ENCODE data around the gene C5orf15. TPM values are rescaled to one million over a fixed set of nuclear protein-coding genes. Genes with fewer than 3 reads are reported as not detected.
"Not testable (repeated sequence)": the region's sequence is repeated elsewhere in the genome, so short reads cannot be mapped to it uniquely, and the experiment has no call there.

The C5orf15 gene
- total RNA-seq, 3 donors from 2014 or later = 40.6 to 68.9 (median 41.0) TPM

GRCh38 chr5:133962131-133962530 lies 6.3 kb downstream of the C5orf15 start:
- no peaks in the 10 kb centered on the region for H3K27me3 ChIP-seq
- no peaks in the 10 kb centered on the region for H3K36me3 ChIP-seq
- no peak overlapping the region for H3K27ac ChIP-seq
- DNase-seq (ENCODE audit: low spot score in 2 of 2) = no peak
- intact Hi-C loops (cut with DNase I; ENCODE audit: low total_unique reads) = no loop called here
- no peak overlapping the region for H3K4me3 ChIP-seq
- H3K4me1 ChIP-seq = no peaks in the 10 kb centered on the region
- TF ChIP-seq, protein P1, sequence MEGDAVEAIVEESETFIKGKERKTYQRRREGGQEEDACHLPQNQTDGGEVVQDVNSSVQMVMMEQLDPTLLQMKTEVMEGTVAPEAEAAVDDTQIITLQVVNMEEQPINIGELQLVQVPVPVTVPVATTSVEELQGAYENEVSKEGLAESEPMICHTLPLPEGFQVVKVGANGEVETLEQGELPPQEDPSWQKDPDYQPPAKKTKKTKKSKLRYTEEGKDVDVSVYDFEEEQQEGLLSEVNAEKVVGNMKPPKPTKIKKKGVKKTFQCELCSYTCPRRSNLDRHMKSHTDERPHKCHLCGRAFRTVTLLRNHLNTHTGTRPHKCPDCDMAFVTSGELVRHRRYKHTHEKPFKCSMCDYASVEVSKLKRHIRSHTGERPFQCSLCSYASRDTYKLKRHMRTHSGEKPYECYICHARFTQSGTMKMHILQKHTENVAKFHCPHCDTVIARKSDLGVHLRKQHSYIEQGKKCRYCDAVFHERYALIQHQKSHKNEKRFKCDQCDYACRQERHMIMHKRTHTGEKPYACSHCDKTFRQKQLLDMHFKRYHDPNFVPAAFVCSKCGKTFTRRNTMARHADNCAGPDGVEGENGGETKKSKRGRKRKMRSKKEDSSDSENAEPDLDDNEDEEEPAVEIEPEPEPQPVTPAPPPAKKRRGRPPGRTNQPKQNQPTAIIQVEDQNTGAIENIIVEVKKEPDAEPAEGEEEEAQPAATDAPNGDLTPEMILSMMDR (IDR thresholded peaks at IDR 0.05) = no peak
- TF ChIP-seq POLR2A (IDR thresholded peaks at IDR 0.05) (no peak), POLR2AphosphoS5 (IDR thresholded peaks at IDR 0.05) (no peak)
- H3K9me3 ChIP-seq = no peaks in the 10 kb centered on the region

GRCh38 chr5:133959643-133960042 lies 8.8 kb downstream of the C5orf15 start:
- no peaks in the 10 kb centered on the region for H3K27me3 ChIP-seq
- no peaks in the 10 kb centered on the region for H3K36me3 ChIP-seq
- TF ChIP-seq, protein P1 (IDR thresholded peaks at IDR 0.05) = no peak
- no peak overlapping the region for H3K27ac ChIP-seq
- H3K4me3 ChIP-seq = no peak overlapping the region
- H3K9me3 ChIP-seq = no peaks in the 10 kb centered on the region
- DNase-seq (ENCODE audit: low spot score in 2 of 2) = no peak
- intact Hi-C loops (cut with DNase I; ENCODE audit: low total_unique reads) = no loop called here
- H3K4me1 ChIP-seq = no peaks in the 10 kb centered on the region

- Histone ChIP-seq H3K4me1 (no peaks in the 10 kb centered on the region), H3K27me3 (no peaks in the 10 kb centered on the region), H3K9me3 (no peaks in the 10 kb centered on the region), H3K36me3 (no peaks in the 10 kb centered on the region), H3K4me3 (no peak overlapping the region), H3K27ac (no peak overlapping the region)
- intact Hi-C loops (cut with DNase I; ENCODE audit: low total_unique reads) = no loop called here
- no peak for DNase-seq (ENCODE audit: low spot score in 2 of 2)
- TF ChIP-seq POLR2A (IDR thresholded peaks at IDR 0.05) (no peak), POLR2AphosphoS5 (IDR thresholded peaks at IDR 0.05) (no peak)
- TF ChIP-seq, protein P1 (IDR thresholded peaks at IDR 0.05) = no peak
Measured at GRCh38 chr5:133957591-133957990, 10.8 kb downstream of the C5orf15 start.

GRCh38 chr5:133957080-133957479 lies 11.3 kb downstream of the C5orf15 start:
- no peak overlapping the region for H3K4me3 ChIP-seq
- no peaks in the 10 kb centered on the region for H3K9me3 ChIP-seq
- TF ChIP-seq POLR2AphosphoS5 (IDR thresholded peaks at IDR 0.05) (no peak), POLR2A (IDR thresholded peaks at IDR 0.05) (no peak)
- TF ChIP-seq, protein P1 (IDR thresholded peaks at IDR 0.05) = no peak
- H3K36me3 ChIP-seq = no peaks in the 10 kb centered on the region
- no peaks in the 10 kb centered on the region for H3K4me1 ChIP-seq
- no peak overlapping the region for H3K27ac ChIP-seq
- intact Hi-C loops (cut with DNase I; ENCODE audit: low total_unique reads) = no loop called here
- no peaks in the 10 kb centered on the region for H3K27me3 ChIP-seq
- DNase-seq (ENCODE audit: low spot score in 2 of 2) = no peak

GRCh38 chr5:133956196-133956595 lies 12.2 kb downstream of the C5orf15 start:
- not testable (repeated sequence) for H3K27ac ChIP-seq

GRCh38 chr5:133953568-133954145 lies 14.8 kb downstream of the C5orf15 start:
- Histone ChIP-seq H3K27ac (peak overlapping the region; percentile 23 to 85), H3K9me3 (no peaks in the 10 kb centered on the region), H3K4me1 (no peaks in the 10 kb centered on the region), H3K27me3 (no peaks in the 10 kb centered on the region), H3K36me3 (no peaks in the 10 kb centered on the region), H3K4me3 (no peak overlapping the region)
- DNase-seq (ENCODE audit: low spot score in 2 of 2) = no peak
- intact Hi-C loops (cut with DNase I; ENCODE audit: low total_unique reads) = no loop called here
- no peak for TF ChIP-seq POLR2AphosphoS5 (IDR thresholded peaks at IDR 0.05)
- TF ChIP-seq, protein P1 (IDR thresholded peaks at IDR 0.05) = no peak
- TF ChIP-seq POLR2A (IDR thresholded peaks at IDR 0.05) = no peak

More at GRCh38 chr5:133956196-133956595, 12.2 kb downstream of the C5orf15 start:
- H3K27me3 ChIP-seq; H3K4me1 ChIP-seq; intact Hi-C loops (cut with DNase I; ENCODE audit: low total_unique reads); H3K36me3 ChIP-seq; H3K9me3 ChIP-seq; DNase-seq (ENCODE audit: low spot score in 2 of 2); H3K4me3 ChIP-seq: not testable (repeated sequence)
